ENCODE measurements around the gene TBX3. TPM values are rescaled to one million over a fixed set of nuclear protein-coding genes. Genes with fewer than 3 reads are reported as not detected.

TBX3 gene
- total RNA-seq, 2 experiments from 2014 or later = not detected

- no peak for DNase-seq
- peaks cover 5% of the 10 kb centered on the region for H3K9me3 Mint-ChIP-seq
- peaks cover 21% of the 10 kb centered on the region for H3K4me1 Mint-ChIP-seq (ENCODE audit: low read depth)
- no peak for TF ChIP-seq CTCF (IDR thresholded peaks at IDR 0.05)
- H3K36me3 Mint-ChIP-seq (ENCODE audit: low read depth) = no peaks in the 10 kb centered on the region
- H3K27ac Mint-ChIP-seq = no peak overlapping the region
- ATAC-seq = no peak
- H3K4me3 Mint-ChIP-seq = peak overlapping the region; percentile 67
- ChIA-PET POLR2A (no interaction called here), CTCF (interaction anchor here (1.8 kb wide), 1 partner anchor 14 kb away, joined by 6 read pairs; no protein-coding TSS in a partner anchor)
- intact Hi-C loops (cut with micrococcal nuclease) = loop anchor here (10.0 kb wide), 1 partner anchor 279 kb away; the partner anchor contains the start of gene TBX5
- peaks cover 92% of the 10 kb centered on the region for H3K27me3 Mint-ChIP-seq
Observed at GRCh38 chr12:114683709-114684097, 272 bp downstream of the TBX3 start.

- peaks cover 86% of the 10 kb centered on the region for H3K27me3 Mint-ChIP-seq
- CTCF ChIA-PET = interaction anchor here (1.8 kb wide), 1 partner anchor 13 kb away, joined by 6 read pairs; no protein-coding TSS in a partner anchor
Observed at GRCh38 chr12:114682785-114683708, 928 bp downstream of the TBX3 start.

GRCh38 chr12:114682106-114682784 is 1.7 kb downstream of the TBX3 start:
- no peak for ATAC-seq
- Mint-ChIP-seq H3K27ac (no peak overlapping the region), H3K9me3 (peaks cover 5% of the 10 kb centered on the region), H3K27me3 (peaks cover 84% of the 10 kb centered on the region), H3K36me3 (ENCODE audit: low read depth) (no peaks in the 10 kb centered on the region), H3K4me1 (ENCODE audit: low read depth) (peaks cover 21% of the 10 kb centered on the region), H3K4me3 (no peak overlapping the region)
- ChIA-PET CTCF (interaction anchor here (1.8 kb wide), 1 partner anchor 12 kb away, joined by 6 read pairs; no protein-coding TSS in a partner anchor), POLR2A (no interaction called here)
- no peak for TF ChIP-seq CTCF (IDR thresholded peaks at IDR 0.05)
- intact Hi-C loops (cut with micrococcal nuclease) = loop anchor here (10.0 kb wide), 1 partner anchor 277 kb away; the partner anchor contains the start of gene TBX5
- DNase-seq = no peak

More at GRCh38 chr12:114682785-114683708, 928 bp downstream of the TBX3 start:
- Mint-ChIP-seq H3K4me3 (peak overlapping the region; percentile 67), H3K36me3 (ENCODE audit: low read depth) (no peaks in the 10 kb centered on the region), H3K4me1 (ENCODE audit: low read depth) (peaks cover 21% of the 10 kb centered on the region), H3K9me3 (peaks cover 5% of the 10 kb centered on the region), H3K27ac (no peak overlapping the region)
- ATAC-seq (no peak), DNase-seq (no peak)
- POLR2A ChIA-PET = no interaction called here
- intact Hi-C loops (cut with micrococcal nuclease) = loop anchor here (10.0 kb wide), 1 partner anchor 278 kb away; the partner anchor contains the start of gene TBX5
- no peak for TF ChIP-seq CTCF (IDR thresholded peaks at IDR 0.05)

GRCh38 chr12:114681116-114681871 is 2.7 kb downstream of the TBX3 start:
- TF ChIP-seq CTCF (IDR thresholded peaks at IDR 0.05) = no peak
- Mint-ChIP-seq H3K4me1 (ENCODE audit: low read depth) (peaks cover 21% of the 10 kb centered on the region), H3K9me3 (peaks cover 5% of the 10 kb centered on the region), H3K27me3 (peaks cover 83% of the 10 kb centered on the region), H3K27ac (no peak overlapping the region), H3K36me3 (ENCODE audit: low read depth) (no peaks in the 10 kb centered on the region), H3K4me3 (no peak overlapping the region)
- no peak for ATAC-seq
- ChIA-PET CTCF (no interaction called here), POLR2A (no interaction called here)
- no peak for DNase-seq
- intact Hi-C loops (cut with micrococcal nuclease) = loop anchor here (10.0 kb wide), 1 partner anchor 276 kb away; the partner anchor contains the start of gene TBX5

All from activated CD8-positive, alpha-beta T cell treated with anti-CD3 and anti-CD28 coated beads for 36 hours (primary cell).